IPS-20b (cell line): Measurements from ENCODE around the gene PDE6B.

Experiments used
- H3K27ac ChIP-seq: one replicate; pipeline ENCODE4 v1.5.1; 2013; ENCODE audit warnings: low read length
- H3K27me3 ChIP-seq: 2 replicates; pipeline ENCODE4 v1.6.1; 2013; ENCODE audit warnings: mild to moderate bottlenecking, low read length, inconsistent platforms; ENCODE audit not compliant: insufficient read depth
- H3K36me3 ChIP-seq: 2 replicates; pipeline ENCODE4 v1.6.1; 2013; ENCODE audit warnings: low read depth, mild to moderate bottlenecking, inconsistent platforms, low read length, moderate library complexity; ENCODE audit not compliant: insufficient read depth
- H3K4me1 ChIP-seq: 2 replicates; pipeline ENCODE4 v1.6.1; 2013; ENCODE audit warnings: mild to moderate bottlenecking, control low read depth, inconsistent platforms, low read length, moderate library complexity; ENCODE audit not compliant: insufficient read depth
- H3K4me3 ChIP-seq: 2 replicates; pipeline ENCODE4 v1.5.1; 2013; ENCODE audit warnings: mild to moderate bottlenecking, low read length, inconsistent platforms
- H3K9ac ChIP-seq: 2 replicates; pipeline ENCODE4 v1.6.1; 2013; ENCODE audit warnings: low read depth, mild to moderate bottlenecking, inconsistent platforms, low read length, moderate library complexity
- H3K9me3 ChIP-seq: 2 replicates; pipeline ENCODE4 v1.6.1; 2013; ENCODE audit warnings: mild to moderate bottlenecking, low read depth, low read length, inconsistent platforms; ENCODE audit not compliant: insufficient read depth

Gene PDE6B

GRCh38 chr4:602559-602942 lies 22.8 kb upstream of the PDE6B start:
- no peaks in the 10 kb centered on the region for H3K36me3 ChIP-seq
- H3K4me3 ChIP-seq: no peak overlapping the region
- H3K4me1 ChIP-seq: peaks cover 4% of the 10 kb centered on the region; the same call in 1 of the 2 replicates
- H3K27ac ChIP-seq: no peak overlapping the region
- no peak overlapping the region for H3K9ac ChIP-seq
- H3K9me3 ChIP-seq: no peaks in the 10 kb centered on the region
- peaks cover 7% of the 10 kb centered on the region; the same call in 1 of the 2 replicates for H3K27me3 ChIP-seq

- no peaks in the 10 kb centered on the region for H3K36me3 ChIP-seq
- no peak overlapping the region for H3K4me3 ChIP-seq
- no peak overlapping the region for H3K27ac ChIP-seq
- H3K9me3 ChIP-seq: no peaks in the 10 kb centered on the region
- no peaks in the 10 kb centered on the region for H3K4me1 ChIP-seq
- H3K27me3 ChIP-seq: peaks cover under 1% of the 10 kb centered on the region; the same call in 1 of the 2 replicates
- H3K9ac ChIP-seq: no peak overlapping the region
Observed at GRCh38 chr4:604131-604530, 21.2 kb upstream of the PDE6B start.

DNA sequence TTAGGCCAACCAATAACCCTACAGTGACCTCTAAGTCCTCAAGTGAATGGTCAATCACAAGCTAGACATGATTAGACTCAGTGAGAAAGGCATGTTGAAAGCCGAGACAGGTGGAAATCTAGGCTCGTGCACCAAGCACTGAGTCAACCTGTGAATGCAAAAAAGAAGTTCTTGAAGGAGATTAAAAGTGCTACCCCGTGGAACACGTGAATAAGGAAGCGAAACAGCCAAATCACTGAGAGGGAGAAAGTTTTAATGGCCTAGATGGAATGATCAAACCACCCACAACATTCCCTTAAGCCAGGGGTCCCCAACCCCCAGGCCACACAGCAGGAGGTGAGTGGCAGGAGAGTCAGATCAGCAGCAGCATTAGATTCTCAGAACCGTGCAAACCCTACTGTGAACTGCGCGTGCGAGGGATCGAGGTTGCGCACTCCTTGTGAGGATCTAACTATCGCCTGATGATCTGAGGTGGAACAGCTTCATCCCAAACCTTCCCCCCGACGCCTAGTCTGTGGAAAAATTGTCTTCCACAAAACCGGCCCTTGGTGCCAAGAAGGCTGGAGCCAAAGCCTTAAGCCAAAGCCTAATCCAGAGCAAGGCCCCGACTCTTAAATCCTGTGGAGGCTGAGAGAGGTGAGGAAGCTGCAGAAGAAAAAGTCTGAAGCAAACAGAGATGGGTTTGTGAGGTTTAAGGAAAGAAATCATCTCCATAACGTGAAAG lies 19.5 kb upstream of the PDE6B start:
- Histone ChIP-seq H3K27me3 (no peaks in the 10 kb centered on the region; the same call in 1 of the 2 replicates), H3K9me3 (no peaks in the 10 kb centered on the region), H3K27ac (no peak overlapping the region), H3K9ac (no peak overlapping the region), H3K36me3 (no peaks in the 10 kb centered on the region), H3K4me1 (no peaks in the 10 kb centered on the region), H3K4me3 (no peak overlapping the region)

DNA sequence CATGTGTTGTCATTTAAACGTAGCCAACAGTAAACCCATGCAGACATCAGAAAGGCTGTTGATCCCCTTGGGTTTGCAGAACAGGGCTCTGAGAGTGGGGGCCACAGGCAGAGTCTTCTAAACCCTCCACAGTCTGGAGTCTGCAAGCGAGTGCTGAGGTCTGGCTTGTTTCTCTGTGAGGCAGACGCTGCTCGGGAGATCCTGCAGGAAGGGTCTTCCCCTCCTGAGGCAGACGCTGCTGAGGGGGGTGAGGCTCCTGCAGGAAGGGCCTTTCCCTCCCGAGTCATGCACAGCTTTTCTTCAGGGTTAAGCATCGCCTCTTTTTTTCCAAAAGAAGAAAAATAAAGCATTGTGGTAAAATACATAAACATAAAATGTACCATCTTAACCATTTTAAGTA lies 17.1 kb upstream of the PDE6B start:
- Histone ChIP-seq H3K36me3 (no peaks in the 10 kb centered on the region), H3K9ac (no peak overlapping the region), H3K27me3 (no peaks in the 10 kb centered on the region; the same call in none of the 2 replicates), H3K27ac (no peak overlapping the region), H3K9me3 (no peaks in the 10 kb centered on the region), H3K4me1 (no peaks in the 10 kb centered on the region), H3K4me3 (no peak overlapping the region)

- H3K27me3 ChIP-seq: no peaks in the 10 kb centered on the region; the same call in none of the 2 replicates
- H3K4me1 ChIP-seq: no peaks in the 10 kb centered on the region
- H3K36me3 ChIP-seq: no peaks in the 10 kb centered on the region
- no peak overlapping the region for H3K9ac ChIP-seq
- H3K4me3 ChIP-seq: no peak overlapping the region
- H3K27ac ChIP-seq: no peak overlapping the region
- no peaks in the 10 kb centered on the region for H3K9me3 ChIP-seq
Observed at GRCh38 chr4:609400-610050, 15.8 kb upstream of the PDE6B start.

DNA sequence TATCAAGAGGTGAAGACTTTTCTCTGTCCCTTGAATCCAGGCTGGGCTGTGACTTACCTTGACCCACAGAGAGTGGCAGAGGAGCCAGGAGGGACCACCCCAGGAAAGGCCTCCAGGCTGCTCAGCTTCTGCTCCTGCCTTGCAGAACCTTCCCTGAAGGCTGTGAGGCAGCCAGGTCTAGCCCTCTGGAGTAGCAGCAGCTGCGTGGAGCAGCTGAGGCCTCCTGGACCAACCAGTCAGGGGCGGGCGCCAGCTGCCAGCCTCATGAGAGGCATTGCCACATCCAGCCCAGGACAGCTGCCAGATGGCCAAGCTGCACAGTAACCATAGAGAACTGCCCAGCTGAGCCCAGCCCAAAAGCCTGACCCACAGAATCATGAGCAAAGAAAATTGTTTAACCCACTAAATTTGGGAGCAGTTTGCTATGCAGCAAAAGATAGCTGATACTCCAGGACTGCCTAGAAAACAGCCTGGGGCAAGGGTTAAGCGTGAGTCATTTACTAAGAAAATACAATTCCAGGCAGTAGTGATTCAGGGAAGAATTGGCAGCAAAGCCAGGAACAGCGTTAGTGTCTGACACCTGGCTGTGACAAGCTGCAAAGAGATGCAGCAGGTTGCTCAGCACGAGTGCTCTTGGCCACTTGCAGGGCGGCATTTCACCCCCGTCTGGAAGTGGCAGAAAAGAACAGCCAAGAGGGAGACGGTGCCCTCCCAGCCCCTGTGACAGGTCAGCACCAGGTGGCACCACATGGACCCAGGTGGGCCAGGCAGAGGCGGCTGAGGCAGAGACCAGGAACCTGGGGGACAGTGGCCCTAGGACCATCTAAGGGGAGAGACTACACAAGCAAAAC lies 14.7 kb upstream of the PDE6B start:
- H3K36me3 ChIP-seq: no peaks in the 10 kb centered on the region
- no peaks in the 10 kb centered on the region for H3K4me1 ChIP-seq
- H3K4me3 ChIP-seq: no peak overlapping the region
- no peak overlapping the region for H3K27ac ChIP-seq
- H3K27me3 ChIP-seq: no peaks in the 10 kb centered on the region; the same call in none of the 2 replicates
- no peaks in the 10 kb centered on the region for H3K9me3 ChIP-seq
- no peak overlapping the region for H3K9ac ChIP-seq

- Histone ChIP-seq H3K9ac (no peak overlapping the region), H3K9me3 (no peaks in the 10 kb centered on the region), H3K27ac (no peak overlapping the region), H3K4me1 (no peaks in the 10 kb centered on the region), H3K27me3 (no peaks in the 10 kb centered on the region; the same call in none of the 2 replicates), H3K4me3 (no peak overlapping the region), H3K36me3 (no peaks in the 10 kb centered on the region)
Observed at GRCh38 chr4:612052-612748, 13.2 kb upstream of the PDE6B start.

DNA sequence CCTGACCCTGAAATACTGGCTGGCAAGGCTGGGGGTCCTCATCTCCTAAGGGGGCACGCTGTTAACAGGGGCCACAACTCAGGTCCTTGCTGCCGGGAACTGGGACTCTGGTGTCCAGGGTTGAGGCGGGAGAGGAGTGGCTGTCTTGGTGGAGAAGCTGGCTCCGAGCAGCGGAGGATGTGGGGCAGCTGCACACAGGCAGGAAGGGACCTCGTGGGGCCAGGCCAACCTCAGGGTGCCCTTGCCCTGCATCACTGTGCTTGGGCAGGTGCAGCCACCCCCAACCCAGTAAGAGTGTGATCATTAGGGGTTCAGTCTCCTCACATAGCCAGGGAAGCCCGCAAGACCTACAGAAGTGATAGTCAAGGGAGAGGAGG lies 12.6 kb upstream of the PDE6B start:
- no peaks in the 10 kb centered on the region; the same call in none of the 2 replicates for H3K27me3 ChIP-seq
- H3K9ac ChIP-seq: no peak overlapping the region
- H3K4me3 ChIP-seq: no peak overlapping the region

GRCh38 chr4:613126-613525 lies 12.2 kb upstream of the PDE6B start:
- no peaks in the 10 kb centered on the region; the same call in none of the 2 replicates for H3K27me3 ChIP-seq
- no peaks in the 10 kb centered on the region for H3K9me3 ChIP-seq
- no peak overlapping the region for H3K9ac ChIP-seq
- H3K27ac ChIP-seq: no peak overlapping the region
- no peaks in the 10 kb centered on the region for H3K4me1 ChIP-seq
- no peak overlapping the region for H3K4me3 ChIP-seq
- no peaks in the 10 kb centered on the region for H3K36me3 ChIP-seq

More for the DNA sequence above, 12.6 kb upstream of the PDE6B start:
- Histone ChIP-seq H3K9me3 (no peaks in the 10 kb centered on the region), H3K36me3 (no peaks in the 10 kb centered on the region), H3K27ac (no peak overlapping the region), H3K4me1 (no peaks in the 10 kb centered on the region)

DNA sequence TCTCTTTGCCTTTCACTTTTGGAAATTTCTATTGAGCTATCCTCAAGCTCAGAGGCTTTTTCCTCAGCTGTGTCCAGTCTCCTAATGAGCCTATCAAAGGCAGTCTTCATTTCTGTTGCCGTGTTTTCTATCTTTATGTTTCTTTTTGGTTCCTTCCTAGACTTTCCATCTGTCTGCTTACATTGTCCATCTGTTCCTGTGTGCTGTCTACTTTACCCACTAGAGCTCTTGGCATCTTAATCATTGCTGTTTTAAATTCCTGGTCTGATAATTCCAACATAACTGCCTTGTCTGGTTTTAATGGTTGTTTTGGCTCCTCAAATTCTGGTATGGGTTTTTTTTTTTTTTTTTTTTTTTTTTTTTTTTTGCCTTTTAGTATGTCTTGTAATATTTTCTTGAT lies 9.3 kb upstream of the PDE6B start:
- H3K27me3 ChIP-seq: no peaks in the 10 kb centered on the region; the same call in none of the 2 replicates
- no peaks in the 10 kb centered on the region for H3K36me3 ChIP-seq
- H3K4me1 ChIP-seq: no peaks in the 10 kb centered on the region
- no peak overlapping the region for H3K9ac ChIP-seq
- no peak overlapping the region for H3K27ac ChIP-seq
- no peak overlapping the region for H3K4me3 ChIP-seq
- no peaks in the 10 kb centered on the region for H3K9me3 ChIP-seq

GRCh38 chr4:616911-617643 lies 8.3 kb upstream of the PDE6B start:
- H3K27me3 ChIP-seq: no peaks in the 10 kb centered on the region; the same call in none of the 2 replicates
- no peaks in the 10 kb centered on the region for H3K9me3 ChIP-seq
- no peak overlapping the region for H3K27ac ChIP-seq
- H3K4me3 ChIP-seq: no peak overlapping the region
- no peaks in the 10 kb centered on the region for H3K4me1 ChIP-seq
- H3K36me3 ChIP-seq: no peaks in the 10 kb centered on the region
- H3K9ac ChIP-seq: no peak overlapping the region
